ENCODE measurements around the gene RGS19. TPM values are rescaled to one million over a fixed set of nuclear protein-coding genes. Genes with fewer than 3 reads are reported as not detected.

RGS19 gene
- total RNA-seq, 2 experiments from 2014 or later, result 9.7 to 14.8 TPM

- ATAC-seq (ENCODE audit: poor library complexity) (no peak), DNase-seq (peak in 8 of 14 experiments; percentile 33 to 64 (median 49))
- H3K4me3 ChIP-seq (ENCODE audit: low read length), result peak overlapping the region; percentile 93
- no peak for TF ChIP-seq CTCF (IDR thresholded peaks at IDR 0.05)
- ChIA-PET POLR2A (interaction anchor here (1.2 to 3.7 kb wide), 6 partner anchors 8 to 97 kb away, joined by 3 to 30 read pairs (median 10); partner anchors contain the start of gene PRPF6), CTCF (interaction anchor here (1.5 to 3.0 kb wide), 3 partner anchors 11 to 103 kb away, joined by 3 to 12 read pairs (median 8); no protein-coding TSS in a partner anchor)
- peaks cover 45% of the 10 kb centered on the region for H3K36me3 ChIP-seq (ENCODE audit: insufficient read depth, low read length)
- Mint-ChIP-seq H3K4me1 (ENCODE audit: low read depth) (peaks cover 30% of the 10 kb centered on the region), H3K4me3 (peak overlapping the region; percentile 91), H3K27me3 (no peaks in the 10 kb centered on the region), H3K27ac (peak overlapping the region; percentile 86), H3K9me3 (no peaks in the 10 kb centered on the region), H3K36me3 (ENCODE audit: low read depth) (peaks cover 33% of the 10 kb centered on the region)
- H3K27me3 ChIP-seq (ENCODE audit: control insufficient read depth in 1 of 2, insufficient read depth in 2 of 2, low read length in 2 of 2), result no peaks in the 10 kb centered on the region
- intact Hi-C loops (cut with DNase I, micrococcal nuclease), result loop anchor here in 1 of 2 experiments (5.0 kb wide), 1 partner anchor 35 kb away; no protein-coding TSS in a partner anchor
- H3K4me1 ChIP-seq (ENCODE audit: insufficient read depth, low read length), result peaks cover 48% of the 10 kb centered on the region
- H3K9me3 ChIP-seq (ENCODE audit: control insufficient read depth in 1 of 2, insufficient read depth in 1 of 2, low read length in 2 of 2), result no peaks in the 10 kb centered on the region
- peak overlapping the region; percentile 68 to 80 for H3K27ac ChIP-seq (ENCODE audit: low read depth in 1 of 2, low read length in 2 of 2)
These were observed 2.2 kb downstream of the RGS19 start for GRCh38 chr20:64077094-64077493.

GRCh38 chr20:64076061-64076997, 3.0 kb downstream of the RGS19 start:
- Mint-ChIP-seq H3K27me3 (no peaks in the 10 kb centered on the region), H3K27ac (peak overlapping the region; percentile 86), H3K4me1 (ENCODE audit: low read depth) (peaks cover 24% of the 10 kb centered on the region), H3K4me3 (peak overlapping the region; percentile 56), H3K9me3 (no peaks in the 10 kb centered on the region), H3K36me3 (ENCODE audit: low read depth) (peaks cover 33% of the 10 kb centered on the region)
- H3K9me3 ChIP-seq (ENCODE audit: control insufficient read depth in 1 of 2, insufficient read depth in 1 of 2, low read length in 2 of 2), result no peaks in the 10 kb centered on the region
- TF ChIP-seq CTCF (IDR thresholded peaks at IDR 0.05), result no peak
- intact Hi-C loops (cut with DNase I, micrococcal nuclease), result loop anchor here in 1 of 2 experiments (5.0 kb wide), 1 partner anchor 34 kb away; no protein-coding TSS in a partner anchor
- peak overlapping the region; percentile 93 for H3K4me3 ChIP-seq (ENCODE audit: low read length)
- no peak for ATAC-seq (ENCODE audit: poor library complexity)
- peaks cover 50% of the 10 kb centered on the region for H3K36me3 ChIP-seq (ENCODE audit: insufficient read depth, low read length)
- ChIA-PET CTCF (interaction anchor here (1.5 to 3.0 kb wide), 2 partner anchors 10 to 38 kb away, joined by 3 to 12 read pairs; no protein-coding TSS in a partner anchor), POLR2A (interaction anchor here (1.2 to 3.2 kb wide), 4 partner anchors 7 to 96 kb away, joined by 3 to 13 read pairs (median 6); partner anchors contain the start of gene PRPF6)
- H3K27ac ChIP-seq (ENCODE audit: low read depth in 1 of 2, low read length in 2 of 2), result peak overlapping the region; percentile 68 to 80
- no peak for DNase-seq
- no peaks in the 10 kb centered on the region for H3K27me3 ChIP-seq (ENCODE audit: control insufficient read depth in 1 of 2, insufficient read depth in 2 of 2, low read length in 2 of 2)
- H3K4me1 ChIP-seq (ENCODE audit: insufficient read depth, low read length), result peaks cover 40% of the 10 kb centered on the region

- Histone ChIP-seq H3K36me3 (ENCODE audit: insufficient read depth, low read length) (peaks cover 50% of the 10 kb centered on the region), H3K27me3 (ENCODE audit: control insufficient read depth in 1 of 2, insufficient read depth in 2 of 2, low read length in 2 of 2) (no peaks in the 10 kb centered on the region), H3K4me3 (ENCODE audit: low read length) (no peak overlapping the region), H3K9me3 (ENCODE audit: control insufficient read depth in 1 of 2, insufficient read depth in 1 of 2, low read length in 2 of 2) (no peaks in the 10 kb centered on the region), H3K4me1 (ENCODE audit: insufficient read depth, low read length) (peaks cover 39% of the 10 kb centered on the region), H3K27ac (ENCODE audit: low read depth in 1 of 2, low read length in 2 of 2) (no peak overlapping the region)
- no peaks in the 10 kb centered on the region for H3K9me3 Mint-ChIP-seq
- peak overlapping the region; percentile 24 for H3K27ac Mint-ChIP-seq
- H3K27me3 Mint-ChIP-seq, result no peaks in the 10 kb centered on the region
- ChIA-PET CTCF (interaction anchor here (3.0 kb wide), 1 partner anchor 37 kb away, joined by 12 read pairs; no protein-coding TSS in a partner anchor), POLR2A (interaction anchor here (1.4 to 3.2 kb wide), 2 partner anchors 9 to 95 kb away, joined by 3 to 13 read pairs; partner anchors contain the start of gene PRPF6)
- H3K4me1 Mint-ChIP-seq (ENCODE audit: low read depth), result peaks cover 18% of the 10 kb centered on the region
- H3K36me3 Mint-ChIP-seq (ENCODE audit: low read depth), result peaks cover 33% of the 10 kb centered on the region
- no peak for TF ChIP-seq CTCF (IDR thresholded peaks at IDR 0.05)
- H3K4me3 Mint-ChIP-seq, result peak overlapping the region; percentile 39
- intact Hi-C loops (cut with DNase I, micrococcal nuclease), result loop anchor here in 1 of 2 experiments (5.0 kb wide), 1 partner anchor 33 kb away; no protein-coding TSS in a partner anchor
- no peak for ATAC-seq (ENCODE audit: poor library complexity)
- DNase-seq, result no peak
These were observed 3.8 kb downstream of the RGS19 start for GRCh38 chr20:64075556-64075955.
